Mucosa of descending colon (tissue), 3 donors: ENCODE results near the gene ADAMTS2. TPM values are rescaled to one million over a fixed set of nuclear protein-coding genes. Genes with fewer than 3 reads are reported as not detected.

Source experiments
- ATAC-seq: fragments of 200-7000 bp; cut with Tn5 transposase; one replicate; pipeline ENCODE4 v1.9.1; 2020; ENCODE audit warnings: mild to moderate bottlenecking, moderate library complexity
- DNase-seq, 3 donors: peaks; one replicate each; pipeline ENCODE4 v3.0.0-alpha.2; 2020
- H3K36me3 ChIP-seq: fragments of 200-600 bp; one replicate; pipeline ENCODE4 v1.8.0; 2021; ENCODE audit warnings: low read depth, mild to moderate bottlenecking
- H3K4me1 ChIP-seq: fragments of 200-600 bp; one replicate; pipeline ENCODE4 v1.8.0; 2021; ENCODE audit warnings: low read depth, mild to moderate bottlenecking
- H3K4me3 ChIP-seq: fragments of 200-600 bp; one replicate; pipeline ENCODE4 v1.8.0; 2021; ENCODE audit warnings: mild to moderate bottlenecking
- H3K9me3 ChIP-seq: fragments of 200-600 bp; one replicate; pipeline ENCODE4 v1.8.0; 2021; ENCODE audit warnings: mild to moderate bottlenecking
- CTCF ChIP-seq: fragments of 200-600 bp; IDR thresholded peaks from one replicate; pipeline ENCODE4 v1.8.0; 2022; ENCODE audit warnings: antibody characterized with exemption, mild to moderate bottlenecking
- intact Hi-C, 2 donors: fragments of 100-400 bp; cut with DNase I in 1 of 2; cut with micrococcal nuclease in 1 of 2; formaldehyde crosslinking; loops; one replicate each; pipeline versions ENCODE4 v1.11.0 to v1.11.1; 2022; cut with DNase I, micrococcal nuclease
- total RNA-seq, 3 donors: library from RNA; stranded (reverse); fragmentation: NEBNext Ultra II Directional in 2 of 3; extraction: Animal tissue kit (Norgen Biotek cat#: 25700) in 2 of 3; gene quantifications; one replicate each; pipeline versions ENCODE4 v1.2.1 to v1.2.4, GENCODE V29; 2021 to 2023
- donor health status: DM: no; HTN: no; CAD: no; lungs with moderate emphysema.
- donor health status: DM: no; HTN: no; CAD: no.
- donor health status: DM: no; HTN: yes; CAD: no.

The ADAMTS2 gene
- total RNA-seq, 3 donors from 2014 or later = 1.3 to 9.2 (median 7.3) TPM

- no peaks in the 10 kb centered on the region for H3K9me3 ChIP-seq
- H3K4me1 ChIP-seq = no peaks in the 10 kb centered on the region
- TF ChIP-seq CTCF = no peak
- DNase-seq = peak in 2 of 3 donors; percentile 15 to 17
- no peak for ATAC-seq
- no peak overlapping the region for H3K4me3 ChIP-seq
- H3K36me3 ChIP-seq = no peaks in the 10 kb centered on the region
- intact Hi-C loops = no loop called here
These were observed 72.2 kb downstream of the ADAMTS2 start for GRCh38 chr5:179273073-179273435.

GRCh38 chr5:179272326-179273072, 72.8 kb downstream of the ADAMTS2 start:
- intact Hi-C loops = no loop called here
- Histone ChIP-seq H3K9me3 (no peaks in the 10 kb centered on the region), H3K4me1 (no peaks in the 10 kb centered on the region), H3K4me3 (no peak overlapping the region), H3K36me3 (no peaks in the 10 kb centered on the region)
- TF ChIP-seq CTCF = no peak
- no peak for ATAC-seq
- peak in 2 of 3 donors; percentile 5 to 40 for DNase-seq

- DNase-seq (peak in 1 of 3 donors; percentile 9), ATAC-seq (no peak)
- no peaks in the 10 kb centered on the region for H3K4me1 ChIP-seq
- no peaks in the 10 kb centered on the region for H3K36me3 ChIP-seq
- intact Hi-C loops = no loop called here
- TF ChIP-seq CTCF = no peak
- H3K9me3 ChIP-seq = no peaks in the 10 kb centered on the region
- H3K4me3 ChIP-seq = no peak overlapping the region
These were observed 73.4 kb downstream of the ADAMTS2 start for GRCh38 chr5:179271821-179272325.

GRCh38 chr5:179271428-179271734, 73.9 kb downstream of the ADAMTS2 start:
- intact Hi-C loops = no loop called here
- H3K9me3 ChIP-seq = no peaks in the 10 kb centered on the region
- H3K4me1 ChIP-seq = no peaks in the 10 kb centered on the region
- ATAC-seq (no peak), DNase-seq (peak in 1 of 3 donors; percentile 12)
- TF ChIP-seq CTCF = no peak
- no peaks in the 10 kb centered on the region for H3K36me3 ChIP-seq
- no peak overlapping the region for H3K4me3 ChIP-seq

GRCh38 chr5:179270581-179271427, 74.5 kb downstream of the ADAMTS2 start:
- no peak for TF ChIP-seq CTCF
- no peak for ATAC-seq
- peak in 1 of 3 donors; percentile 34 for DNase-seq

More at GRCh38 chr5:179270581-179271427, 74.5 kb downstream of the ADAMTS2 start:
- no peaks in the 10 kb centered on the region for H3K36me3 ChIP-seq
- no peaks in the 10 kb centered on the region for H3K4me1 ChIP-seq
- intact Hi-C loops = no loop called here
- no peaks in the 10 kb centered on the region for H3K9me3 ChIP-seq
- H3K4me3 ChIP-seq = no peak overlapping the region
